ENCODE data around the gene TMEM108. TPM values are rescaled to one million over a fixed set of nuclear protein-coding genes. Genes with fewer than 3 reads are reported as not detected.

TMEM108 gene
- polyA plus RNA-seq, 3 donors, result not detected

DNA sequence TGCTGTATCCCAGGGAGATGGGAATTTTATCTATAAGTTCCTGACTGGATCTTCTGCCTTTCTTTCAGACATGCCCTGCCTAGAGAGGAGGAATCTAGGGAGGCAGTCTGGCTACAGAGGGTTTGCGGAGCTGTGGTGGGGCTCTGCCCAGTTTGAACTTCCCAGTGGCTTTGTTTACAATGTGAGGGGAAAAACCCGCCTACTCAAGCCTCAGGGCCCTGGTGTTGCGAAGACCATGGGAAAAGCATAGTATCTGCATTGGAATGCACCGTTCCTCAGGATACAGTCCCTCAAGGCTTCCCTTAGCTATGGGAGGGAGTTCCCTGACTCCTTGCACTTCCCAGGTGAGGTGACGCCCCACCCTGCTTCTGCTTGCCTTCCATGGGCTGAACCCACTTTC lies 168.7 kb downstream of the TMEM108 start:
- no peaks in the 10 kb centered on the region for H3K79me2 ChIP-seq (ENCODE audit: insufficient read depth, low read length)
- TF ChIP-seq, protein P1, sequence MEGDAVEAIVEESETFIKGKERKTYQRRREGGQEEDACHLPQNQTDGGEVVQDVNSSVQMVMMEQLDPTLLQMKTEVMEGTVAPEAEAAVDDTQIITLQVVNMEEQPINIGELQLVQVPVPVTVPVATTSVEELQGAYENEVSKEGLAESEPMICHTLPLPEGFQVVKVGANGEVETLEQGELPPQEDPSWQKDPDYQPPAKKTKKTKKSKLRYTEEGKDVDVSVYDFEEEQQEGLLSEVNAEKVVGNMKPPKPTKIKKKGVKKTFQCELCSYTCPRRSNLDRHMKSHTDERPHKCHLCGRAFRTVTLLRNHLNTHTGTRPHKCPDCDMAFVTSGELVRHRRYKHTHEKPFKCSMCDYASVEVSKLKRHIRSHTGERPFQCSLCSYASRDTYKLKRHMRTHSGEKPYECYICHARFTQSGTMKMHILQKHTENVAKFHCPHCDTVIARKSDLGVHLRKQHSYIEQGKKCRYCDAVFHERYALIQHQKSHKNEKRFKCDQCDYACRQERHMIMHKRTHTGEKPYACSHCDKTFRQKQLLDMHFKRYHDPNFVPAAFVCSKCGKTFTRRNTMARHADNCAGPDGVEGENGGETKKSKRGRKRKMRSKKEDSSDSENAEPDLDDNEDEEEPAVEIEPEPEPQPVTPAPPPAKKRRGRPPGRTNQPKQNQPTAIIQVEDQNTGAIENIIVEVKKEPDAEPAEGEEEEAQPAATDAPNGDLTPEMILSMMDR (IDR thresholded peaks at IDR 0.05), result no peak
- no peaks in the 10 kb centered on the region for H4K20me1 ChIP-seq (ENCODE audit: insufficient read depth, low read length)
- no peak overlapping the region for H3K9ac ChIP-seq (ENCODE audit: insufficient read depth, low read length, poor library complexity, severe bottlenecking)
- peaks cover 2 to 9% (median 5%) of the 10 kb centered on the region in 7 donors for H3K9me3 Mint-ChIP-seq
- H3K27ac ChIP-seq (ENCODE audit: low read depth in 1 of 2, low read length in 2 of 2), result no peak overlapping the region
- no peaks in the 10 kb centered on the region for H3K9me3 ChIP-seq (replicated peaks in 1 of 2; ENCODE audit: control insufficient read depth in 1 of 2, insufficient read depth in 1 of 2, low read length in 2 of 2)
- H3K36me3 ChIP-seq (replicated peaks in 1 of 2; ENCODE audit: control insufficient read depth in 1 of 2, insufficient read depth in 2 of 2, low read length in 2 of 2), result no peaks in the 10 kb centered on the region
- no peak overlapping the region for H3K4me3 ChIP-seq (replicated peaks in 1 of 3; ENCODE audit: low read depth in 2 of 3, low read length in 3 of 3)
- H3K4me1 Mint-ChIP-seq, result peaks cover 24% of the 10 kb centered on the region
- no peak overlapping the region for H2AFZ ChIP-seq (ENCODE audit: insufficient read depth, low read depth, low read length, poor library complexity, severe bottlenecking)
- H3K27me3 ChIP-seq (ENCODE audit: control insufficient read depth in 2 of 2, insufficient read depth in 2 of 2, low read length in 2 of 2), result no peaks in the 10 kb centered on the region
- H3K27ac Mint-ChIP-seq, result no peak overlapping the region
- intact Hi-C loops (cut with micrococcal nuclease), result no loop called here
- 85% methylated on average over 4 of the region's 5 CpGs for WGBS (ENCODE audit: insufficient coverage)
- peaks cover 17 to 23% of the 10 kb centered on the region in 2 donors for H3K4me1 ChIP-seq (ENCODE audit: control insufficient read depth in 1 of 2, insufficient read depth in 2 of 2, low read length in 2 of 2)
- H3K4me3 Mint-ChIP-seq, result no peak overlapping the region
- no peak overlapping the region for H3K4me2 ChIP-seq (replicated peaks; ENCODE audit: extremely low read depth, low read length, poor library complexity, severe bottlenecking)
- H3K36me3 Mint-ChIP-seq, result no peaks in the 10 kb centered on the region
- no peak for DNase-seq
- no peaks in the 10 kb centered on the region for H3K27me3 Mint-ChIP-seq (ENCODE audit: low read depth in 3 of 3)

DNA sequence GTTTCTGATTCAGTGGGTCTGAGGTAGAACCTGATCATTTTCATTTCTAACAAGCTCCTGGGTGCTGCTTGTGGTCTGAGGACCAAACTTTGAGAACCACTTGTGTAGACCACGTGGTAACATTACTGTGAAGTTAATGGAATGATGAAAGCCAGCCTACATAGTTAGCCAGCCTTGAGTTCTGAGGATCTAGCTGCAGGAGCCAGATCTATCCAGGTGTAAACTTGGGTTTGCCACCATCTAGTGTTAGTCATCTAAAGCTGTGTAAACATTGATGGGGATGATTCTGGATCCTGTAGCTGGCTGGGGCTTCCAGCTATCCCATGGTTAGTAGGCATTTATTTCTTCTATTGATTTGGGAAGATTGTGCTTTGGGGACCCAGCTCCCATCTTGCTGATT lies 170.0 kb downstream of the TMEM108 start:
- no peak for DNase-seq
- Histone ChIP-seq H3K4me1 (ENCODE audit: control insufficient read depth in 1 of 2, insufficient read depth in 2 of 2, low read length in 2 of 2) (peaks cover 17 to 24% of the 10 kb centered on the region in 2 donors), H3K4me3 (replicated peaks in 1 of 3; ENCODE audit: low read depth in 2 of 3, low read length in 3 of 3) (no peak overlapping the region), H3K36me3 (replicated peaks in 1 of 2; ENCODE audit: control insufficient read depth in 1 of 2, insufficient read depth in 2 of 2, low read length in 2 of 2) (no peaks in the 10 kb centered on the region), H2AFZ (ENCODE audit: insufficient read depth, low read depth, low read length, poor library complexity, severe bottlenecking) (no peak overlapping the region), H3K4me2 (replicated peaks; ENCODE audit: extremely low read depth, low read length, poor library complexity, severe bottlenecking) (no peak overlapping the region), H3K9ac (ENCODE audit: insufficient read depth, low read length, poor library complexity, severe bottlenecking) (no peak overlapping the region), H3K79me2 (ENCODE audit: insufficient read depth, low read length) (no peaks in the 10 kb centered on the region), H3K27ac (ENCODE audit: low read depth in 1 of 2, low read length in 2 of 2) (no peak overlapping the region), H4K20me1 (ENCODE audit: insufficient read depth, low read length) (no peaks in the 10 kb centered on the region), H3K9me3 (replicated peaks in 1 of 2; ENCODE audit: control insufficient read depth in 1 of 2, insufficient read depth in 1 of 2, low read length in 2 of 2) (no peaks in the 10 kb centered on the region), H3K27me3 (ENCODE audit: control insufficient read depth in 2 of 2, insufficient read depth in 2 of 2, low read length in 2 of 2) (no peaks in the 10 kb centered on the region)
- H3K9me3 Mint-ChIP-seq, result peaks cover 0 to 6% (median 4%) of the 10 kb centered on the region in 7 donors
- H3K27me3 Mint-ChIP-seq (ENCODE audit: low read depth in 3 of 3), result no peaks in the 10 kb centered on the region
- H3K27ac Mint-ChIP-seq, result no peak overlapping the region
- TF ChIP-seq, protein P1 (IDR thresholded peaks at IDR 0.05), result no peak
- intact Hi-C loops (cut with micrococcal nuclease), result no loop called here
- H3K4me3 Mint-ChIP-seq, result no peak overlapping the region
- H3K36me3 Mint-ChIP-seq, result no peaks in the 10 kb centered on the region
- peaks cover 24% of the 10 kb centered on the region for H3K4me1 Mint-ChIP-seq
- 100% methylated on average over 1 of the region's 1 CpG for WGBS (ENCODE audit: insufficient coverage)

All from CD14-positive monocyte (primary cell).